HG02970 (cell line): ENCODE measurements around the gene ELANE.
"Not testable (repeated sequence)": the region's sequence is repeated elsewhere in the genome, so short reads cannot be mapped to it uniquely, and the experiment has no call there.

Experiments used
- ATAC-seq: cut with Tn5 transposase; IDR thresholded peaks from one replicate; pipeline ENCODE4 v1.9.1; 2021; ENCODE audit warnings: mild to moderate bottlenecking, moderate library complexity, moderate number of reproducible peaks; ENCODE audit not compliant: unreplicated experiment, low FRiP score

Gene ELANE

DNA sequence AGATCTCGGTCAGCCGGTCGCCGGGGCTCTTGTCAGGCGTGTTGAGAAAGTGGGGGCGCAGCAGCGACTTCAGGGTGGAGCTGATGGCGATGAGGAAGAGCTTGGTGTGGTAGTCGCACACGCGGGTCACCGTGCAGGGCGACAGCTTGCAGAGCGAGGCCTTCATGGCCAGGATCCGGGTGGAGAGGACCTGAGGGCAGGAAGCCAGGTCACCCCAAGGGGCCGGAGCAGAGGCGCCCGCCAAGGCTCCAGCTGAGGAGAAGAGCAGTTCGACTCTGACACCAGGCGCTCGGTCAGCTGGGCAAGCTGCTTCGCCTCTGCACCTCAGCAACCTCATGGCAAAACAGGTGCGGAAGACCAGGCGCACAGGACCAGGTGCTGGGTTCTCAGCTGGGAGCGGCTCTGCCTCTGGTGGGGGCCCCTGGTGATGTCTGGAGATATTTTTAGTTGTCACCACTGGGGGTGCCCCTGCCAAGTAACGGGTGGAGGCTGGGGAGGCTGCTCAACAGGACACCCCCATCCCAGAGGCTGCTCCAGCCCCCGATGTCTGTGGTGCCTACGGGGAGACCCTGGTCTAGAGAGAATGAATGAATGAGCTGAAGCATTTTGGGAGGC, 23.3 kb downstream of the ELANE start:
- ATAC-seq, result no peak

GRCh38 chr19:876089-876488, 24.0 kb downstream of the ELANE start:
- ATAC-seq, result no peak

DNA sequence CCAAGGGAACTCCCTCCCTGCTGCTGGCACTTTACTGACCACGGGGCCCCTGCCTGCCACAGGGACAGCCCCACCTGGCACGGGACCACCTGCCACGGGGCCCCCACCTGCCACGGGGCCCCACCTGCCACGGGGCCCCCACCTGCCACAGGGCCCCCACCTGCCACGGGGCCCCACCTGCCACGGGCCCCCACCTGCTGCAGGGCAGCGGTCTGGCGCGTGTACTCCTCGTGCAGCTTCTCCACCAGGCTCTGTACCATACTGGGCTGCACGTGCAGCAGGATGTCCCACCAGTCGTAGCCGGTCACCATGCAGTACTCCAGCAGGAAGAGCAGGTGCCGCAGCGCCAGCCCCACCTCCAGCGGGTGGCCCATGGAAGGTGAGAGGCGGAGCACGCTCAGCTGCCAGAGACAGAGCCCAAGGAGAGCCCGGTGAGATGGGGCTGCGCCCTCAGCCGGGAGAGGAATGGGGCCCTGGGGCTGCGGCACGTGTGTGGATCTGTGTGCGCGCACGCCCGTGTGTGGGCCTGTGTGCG, 24.7 kb downstream of the ELANE start:
- no peak for ATAC-seq

DNA sequence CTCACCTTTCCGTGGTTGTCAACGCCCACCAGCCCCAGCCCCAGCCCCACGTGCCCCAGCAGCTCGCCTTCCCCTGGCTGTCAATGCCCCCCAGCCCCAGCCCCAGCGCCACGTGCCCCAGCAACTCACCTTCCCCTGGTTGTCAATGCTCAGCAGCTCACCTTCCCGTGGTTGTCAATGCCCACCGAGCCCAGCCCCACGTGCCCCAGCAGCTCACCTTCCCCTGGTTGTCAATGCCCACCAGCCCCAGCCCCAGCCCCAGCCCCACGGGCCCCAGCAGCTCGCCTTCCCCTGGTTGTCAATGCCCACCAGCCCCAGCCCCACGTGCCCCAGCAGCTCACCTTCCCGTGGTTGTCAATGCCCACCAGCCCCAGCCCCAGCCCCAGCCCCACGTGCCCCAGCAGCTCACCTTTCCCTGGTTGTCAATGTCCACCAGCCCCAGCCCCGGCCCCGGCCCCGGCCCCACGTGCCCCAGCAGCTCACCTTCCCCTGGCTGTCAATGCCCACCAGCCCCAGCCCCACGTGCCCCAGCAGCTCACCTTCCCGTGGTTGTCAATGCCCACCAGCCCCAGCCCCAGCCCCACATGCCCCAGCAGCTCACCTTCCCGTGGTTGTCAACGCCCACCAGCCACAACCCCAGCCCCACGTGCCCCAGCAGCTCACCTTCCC, 26.0 kb downstream of the ELANE start:
- ATAC-seq, result not testable (repeated sequence)

- not testable (repeated sequence) for ATAC-seq
These were observed 26.9 kb downstream of the ELANE start for GRCh38 chr19:878751-879561.

GRCh38 chr19:879711-880438, 27.8 kb downstream of the ELANE start:
- no peak for ATAC-seq

DNA sequence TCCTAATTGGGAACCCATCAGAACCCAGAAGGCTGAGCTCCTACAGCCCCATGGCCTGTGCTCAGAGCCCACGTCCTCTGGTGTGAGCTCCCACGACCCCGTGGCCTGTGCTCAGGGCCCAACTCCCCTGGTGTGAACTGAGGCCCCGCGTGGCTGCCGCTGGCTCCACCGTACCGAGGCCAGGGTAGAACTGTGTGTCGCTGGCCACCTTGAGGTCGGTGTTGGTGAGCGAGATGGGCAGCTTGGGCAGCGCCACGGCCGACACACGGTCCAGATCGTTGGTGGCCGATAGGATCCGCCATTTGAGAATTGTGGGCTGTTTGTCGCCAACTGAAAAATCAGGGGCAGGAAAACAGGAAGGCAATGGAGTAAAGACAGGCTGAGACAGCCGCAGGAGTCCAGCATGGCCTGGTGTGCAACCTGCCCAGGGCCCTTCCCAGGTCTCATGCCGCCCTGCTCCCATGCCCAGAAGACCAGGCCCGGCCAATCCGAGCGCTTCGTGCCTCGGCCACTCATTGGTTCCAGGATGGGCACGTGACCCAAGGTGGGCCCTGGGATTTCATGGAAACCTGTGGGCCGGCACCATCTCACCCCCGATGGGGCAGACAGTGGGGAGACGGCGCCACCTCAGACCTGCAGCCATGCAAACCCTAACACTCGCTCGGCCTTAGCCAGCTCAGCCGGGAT, 29.4 kb downstream of the ELANE start:
- no peak for ATAC-seq

DNA sequence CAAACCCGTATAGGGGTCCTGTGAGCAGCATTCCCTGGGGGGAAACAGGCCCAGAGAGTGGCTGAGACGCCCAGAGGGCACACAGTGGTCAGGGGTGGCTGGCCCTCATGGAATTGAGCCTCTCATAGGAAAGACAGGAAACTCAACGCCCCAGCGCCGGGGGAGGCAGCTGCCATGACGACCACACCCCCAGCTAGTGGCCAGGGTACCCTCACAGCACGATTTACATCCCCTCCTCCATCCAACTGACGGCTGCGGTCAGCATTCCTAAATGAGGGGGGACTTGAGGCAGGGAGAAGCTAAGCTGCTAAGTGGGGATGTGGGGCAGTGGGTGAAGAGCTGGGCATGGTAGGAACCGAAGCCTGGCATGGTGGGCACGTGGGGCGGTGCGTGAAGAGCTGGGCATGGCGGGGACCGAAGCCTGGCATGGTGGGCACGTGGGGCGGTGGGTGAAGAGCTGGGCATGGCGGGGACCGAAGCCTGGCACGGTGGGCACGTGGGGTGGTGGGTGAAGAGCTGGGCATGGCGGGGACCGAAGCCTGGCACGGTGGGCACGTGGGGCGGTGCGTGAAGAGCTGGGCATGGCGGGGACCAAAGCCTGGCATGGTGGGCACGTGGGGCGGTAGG, 30.9 kb downstream of the ELANE start:
- ATAC-seq, result no peak

DNA sequence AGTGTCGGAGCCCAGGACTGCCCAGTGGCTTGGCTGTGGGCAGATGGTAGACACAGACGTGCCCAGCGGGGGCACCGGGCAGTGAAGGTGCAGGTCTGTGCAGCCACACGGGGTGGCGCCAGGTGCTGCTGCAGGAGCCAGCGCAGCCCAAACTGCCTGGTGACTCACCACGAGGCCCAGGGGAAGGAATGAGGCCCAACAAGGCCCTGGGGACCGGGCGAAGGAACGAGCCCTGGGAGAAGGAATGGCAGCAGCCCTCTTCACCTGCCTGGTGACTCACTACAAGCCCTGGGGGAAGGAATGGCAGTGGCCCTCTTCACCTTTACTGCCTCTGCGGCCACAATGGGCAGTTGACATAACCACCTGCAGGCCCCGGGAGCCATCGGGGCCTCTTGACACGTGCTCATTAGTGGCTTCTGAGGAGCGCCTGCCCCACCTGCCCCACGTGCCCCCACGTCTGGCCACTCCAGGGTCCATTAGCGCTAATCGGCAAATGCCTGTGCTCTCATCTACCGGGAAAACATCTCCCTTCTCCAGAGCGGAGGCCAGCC, 31.6 kb downstream of the ELANE start:
- ATAC-seq, result no peak

GRCh38 chr19:884420-885211, 32.5 kb downstream of the ELANE start:
- ATAC-seq, result no peak

GRCh38 chr19:885536-886224, 33.6 kb downstream of the ELANE start:
- no peak for ATAC-seq

- ATAC-seq, result no peak
These were observed 35.0 kb downstream of the ELANE start for GRCh38 chr19:887072-887471.

DNA sequence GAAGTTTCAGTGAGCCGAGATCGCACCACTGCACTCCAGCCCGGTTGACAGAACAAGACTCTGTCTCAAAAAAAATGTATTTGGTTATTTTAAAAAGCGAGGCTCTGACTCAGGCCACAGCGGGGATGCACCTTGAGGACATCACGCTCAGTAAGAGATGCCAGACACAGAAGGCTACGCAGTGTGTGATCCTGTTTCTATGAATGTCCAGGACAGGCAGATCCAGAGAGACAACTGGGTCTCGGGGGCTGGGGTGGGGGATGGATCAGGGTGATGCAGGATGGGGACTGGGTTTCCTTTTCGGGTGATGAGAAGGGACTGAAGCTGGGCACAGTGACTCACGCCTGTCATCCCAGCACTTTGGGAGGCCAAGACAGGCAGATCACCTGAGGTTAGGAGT, 35.5 kb downstream of the ELANE start:
- no peak for ATAC-seq

GRCh38 chr19:888581-889385, 36.7 kb downstream of the ELANE start:
- no peak for ATAC-seq

DNA sequence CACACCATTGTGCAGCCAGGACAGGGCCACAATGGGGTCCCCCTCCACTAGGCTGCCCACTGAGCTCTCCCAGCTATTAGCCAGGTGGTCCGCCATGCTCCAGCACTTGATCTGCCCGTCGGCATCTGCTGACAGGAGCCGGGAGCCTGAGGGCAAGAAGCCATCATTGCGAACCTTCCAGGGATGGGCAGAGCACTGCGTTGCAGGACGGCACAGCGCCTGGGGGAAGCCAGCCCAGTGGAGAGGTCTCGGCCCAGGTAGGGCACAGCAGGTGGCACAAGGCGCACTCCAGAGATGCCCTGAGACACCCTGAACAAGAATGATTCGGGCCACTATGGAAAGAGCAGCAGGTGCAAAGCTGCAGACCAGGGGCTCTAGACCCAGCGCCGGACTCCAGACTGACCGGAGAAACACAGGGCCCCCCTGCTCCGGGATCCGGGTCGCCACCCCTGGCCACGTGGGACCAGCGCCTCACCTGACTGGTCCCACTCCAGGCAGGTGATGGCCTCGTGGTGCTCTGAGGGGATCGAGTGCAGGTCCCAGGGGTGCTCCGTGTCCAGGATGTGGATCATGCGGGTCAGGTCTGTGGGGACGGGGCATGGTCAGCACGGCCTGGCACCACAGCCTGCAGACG, 37.7 kb downstream of the ELANE start:
- no peak for ATAC-seq

DNA sequence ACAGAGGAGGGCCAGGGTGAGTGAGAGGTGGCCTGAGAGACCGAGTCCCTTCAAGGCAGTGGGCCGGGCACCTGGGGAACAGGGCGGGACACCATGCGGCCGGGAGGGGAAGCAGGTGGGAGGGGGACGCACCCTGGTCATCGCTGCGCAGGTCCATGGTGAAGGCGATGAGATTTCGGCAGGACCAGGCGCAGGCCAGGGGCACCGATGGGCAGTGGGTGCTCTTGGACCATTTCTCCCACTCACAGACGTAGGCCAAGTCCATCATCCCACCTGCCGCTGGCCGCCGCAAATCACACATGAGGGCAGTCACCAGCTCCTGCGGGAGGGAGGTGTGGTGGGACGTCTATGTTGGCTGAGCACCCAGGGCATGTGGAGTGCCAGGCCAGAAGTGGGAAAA, 38.7 kb downstream of the ELANE start:
- ATAC-seq, result no peak
